Measurements from ENCODE around the gene EYA3. TPM values are rescaled to one million over a fixed set of nuclear protein-coding genes. Genes with fewer than 3 reads are reported as not detected.
A peak's percentile ranks its signal among the peaks of the same experiment; 100 is the strongest.

Gene EYA3
- total RNA-seq, 2 experiments from 2014 or later, result 29.5 to 32.0 TPM

GRCh38 chr1:27968692-27969091 is 119.7 kb downstream of the EYA3 start:
- DNase-seq, result no peak
- Mint-ChIP-seq H3K4me3 (no peak overlapping the region), H3K9me3 (no peaks in the 10 kb centered on the region), H3K4me1 (peaks cover 27% of the 10 kb centered on the region), H3K36me3 (ENCODE audit: low read depth) (peaks cover 40% of the 10 kb centered on the region), H3K27ac (peak overlapping the region; percentile 27), H3K27me3 (no peaks in the 10 kb centered on the region)
- ChIA-PET POLR2A (interaction anchor here (1.3 to 1.5 kb wide), 2 partner anchors 9 to 17 kb away, joined by 3 to 4 read pairs; partner anchors contain the start of gene XKR8), CTCF (interaction anchor here (2.1 kb wide), 1 partner anchor 11 kb away, joined by 6 read pairs; no protein-coding TSS in a partner anchor)

GRCh38 chr1:27967884-27968466 is 120.4 kb downstream of the EYA3 start:
- H3K27ac Mint-ChIP-seq, result peak overlapping the region; percentile 27
- H3K4me3 Mint-ChIP-seq, result no peak overlapping the region
- DNase-seq, result no peak
- no peaks in the 10 kb centered on the region for H3K9me3 Mint-ChIP-seq
- H3K27me3 Mint-ChIP-seq, result no peaks in the 10 kb centered on the region
- CTCF ChIA-PET, result no interaction called here
- H3K4me1 Mint-ChIP-seq, result peaks cover 29% of the 10 kb centered on the region
- POLR2A ChIA-PET, result interaction anchor here (1.3 to 1.5 kb wide), 2 partner anchors 8 to 17 kb away, joined by 3 to 4 read pairs; partner anchors contain the start of gene XKR8
- H3K36me3 Mint-ChIP-seq (ENCODE audit: low read depth), result peaks cover 37% of the 10 kb centered on the region

GRCh38 chr1:27967106-27967883 is 121.1 kb downstream of the EYA3 start:
- H3K4me3 Mint-ChIP-seq, result no peak overlapping the region
- ChIA-PET CTCF (no interaction called here), POLR2A (interaction anchor here (1.3 to 1.5 kb wide), 2 partner anchors 7 to 16 kb away, joined by 3 to 4 read pairs; partner anchors contain the start of gene XKR8)
- peak overlapping the region; percentile 27 for H3K27ac Mint-ChIP-seq
- H3K36me3 Mint-ChIP-seq (ENCODE audit: low read depth), result peaks cover 37% of the 10 kb centered on the region
- no peaks in the 10 kb centered on the region for H3K27me3 Mint-ChIP-seq
- H3K4me1 Mint-ChIP-seq, result peaks cover 33% of the 10 kb centered on the region
- no peaks in the 10 kb centered on the region for H3K9me3 Mint-ChIP-seq
- no peak for DNase-seq

- Mint-ChIP-seq H3K36me3 (ENCODE audit: low read depth) (peaks cover 37% of the 10 kb centered on the region), H3K9me3 (no peaks in the 10 kb centered on the region), H3K27me3 (no peaks in the 10 kb centered on the region), H3K4me1 (peaks cover 39% of the 10 kb centered on the region), H3K27ac (no peak overlapping the region), H3K4me3 (no peak overlapping the region)
- POLR2A ChIA-PET, result no interaction called here
- CTCF ChIA-PET, result no interaction called here
- no peak for DNase-seq
Measured at GRCh38 chr1:27966402-27967105, 121.9 kb downstream of the EYA3 start.

- ChIA-PET CTCF (no interaction called here), POLR2A (interaction anchor here (6.9 kb wide), 1 partner anchor 20 kb away, joined by 50 read pairs; no protein-coding TSS in a partner anchor)
- no peaks in the 10 kb centered on the region for H3K9me3 Mint-ChIP-seq
- peak overlapping the region; percentile 21 for H3K27ac Mint-ChIP-seq
- no peak overlapping the region for H3K4me3 Mint-ChIP-seq
- H3K4me1 Mint-ChIP-seq, result peaks cover 44% of the 10 kb centered on the region
- no peak for DNase-seq
- H3K27me3 Mint-ChIP-seq, result no peaks in the 10 kb centered on the region
- peaks cover 25% of the 10 kb centered on the region for H3K36me3 Mint-ChIP-seq (ENCODE audit: low read depth)
Measured at GRCh38 chr1:27963393-27963792, 125.0 kb downstream of the EYA3 start.

- Mint-ChIP-seq H3K27me3 (no peaks in the 10 kb centered on the region), H3K4me3 (peak overlapping the region; percentile 80), H3K36me3 (ENCODE audit: low read depth) (peaks cover 12% of the 10 kb centered on the region), H3K4me1 (peaks cover 38% of the 10 kb centered on the region), H3K27ac (no peak overlapping the region), H3K9me3 (no peaks in the 10 kb centered on the region)
- POLR2A ChIA-PET, result interaction anchor here (1.3 to 6.9 kb wide), 2 partner anchors 10 to 18 kb away, joined by 3 to 50 read pairs; no protein-coding TSS in a partner anchor
- CTCF ChIA-PET, result interaction anchor here (1.2 to 1.5 kb wide), 3 partner anchors 16 to 23 kb away, joined by 3 to 4 read pairs (median 4); no protein-coding TSS in a partner anchor
- DNase-seq, result no peak
Measured at GRCh38 chr1:27961646-27962221, 126.7 kb downstream of the EYA3 start.

GRCh38 chr1:27960762-27961645 is 127.4 kb downstream of the EYA3 start:
- Mint-ChIP-seq H3K4me1 (peaks cover 38% of the 10 kb centered on the region), H3K4me3 (peak overlapping the region; percentile 80), H3K9me3 (no peaks in the 10 kb centered on the region)

GRCh38 chr1:27959792-27960603 is 128.4 kb downstream of the EYA3 start, which contains the start of gene XKR8:
XKR8 (plus strand) TSS chr1:27959973; CDS start chr1:27960070, 97 bp downstream.
- Mint-ChIP-seq H3K27ac (peak within 1 kb of the TSS; percentile 77), H3K4me3 (peak within 1 kb of the TSS; percentile 80), H3K9me3 (no peaks in the 10 kb centered on the region), H3K27me3 (no peaks in the 10 kb centered on the region), H3K4me1 (peaks cover 38% of the 10 kb centered on the region), H3K36me3 (ENCODE audit: low read depth) (peaks cover 8% of the 10 kb centered on the region)
- ChIA-PET CTCF (interaction anchor here (0.8 to 1.5 kb wide), 7 partner anchors 9 to 20 kb away, joined by 3 to 5 read pairs (median 3); no protein-coding TSS in a partner anchor), POLR2A (interaction anchor here (0.6 to 6.9 kb wide), 15 partner anchors 8 to 1162 kb away, joined by 3 to 50 read pairs (median 3); partner anchors contain the start of genes EYA3 and SMPDL3B)
- DNase-seq, result peak; percentile 89

More at GRCh38 chr1:27960762-27961645, 127.4 kb downstream of the EYA3 start:
- Mint-ChIP-seq H3K27me3 (no peaks in the 10 kb centered on the region), H3K36me3 (ENCODE audit: low read depth) (peaks cover 9% of the 10 kb centered on the region), H3K27ac (peak overlapping the region; percentile 42)
- DNase-seq, result no peak
- ChIA-PET POLR2A (interaction anchor here (1.1 to 6.9 kb wide), 6 partner anchors 10 to 127 kb away, joined by 3 to 50 read pairs (median 6); partner anchors contain the start of gene EYA3), CTCF (interaction anchor here (1.2 to 1.5 kb wide), 4 partner anchors 17 to 22 kb away, joined by 3 to 4 read pairs (median 4); no protein-coding TSS in a partner anchor)

GRCh38 chr1:27958513-27958912 is 129.9 kb downstream of the EYA3 start:
- Mint-ChIP-seq H3K27me3 (peaks cover 1% of the 10 kb centered on the region), H3K9me3 (no peaks in the 10 kb centered on the region), H3K36me3 (ENCODE audit: low read depth) (peaks cover 4% of the 10 kb centered on the region), H3K4me1 (peaks cover 34% of the 10 kb centered on the region), H3K27ac (no peak overlapping the region), H3K4me3 (no peak overlapping the region)
- no peak for DNase-seq
- POLR2A ChIA-PET, result interaction anchor here (1.9 to 6.9 kb wide), 3 partner anchors 15 to 623 kb away, joined by 4 to 50 read pairs (median 6); no protein-coding TSS in a partner anchor
- CTCF ChIA-PET, result interaction anchor here (0.8 kb wide), 1 partner anchor 10 kb away, joined by 3 read pairs; no protein-coding TSS in a partner anchor

- ChIA-PET POLR2A (interaction anchor here (6.9 kb wide), 1 partner anchor 14 kb away, joined by 50 read pairs; no protein-coding TSS in a partner anchor), CTCF (interaction anchor here (0.6 to 1.1 kb wide), 2 partner anchors 17 to 542 kb away, joined by 3 to 4 read pairs; no protein-coding TSS in a partner anchor)
- Mint-ChIP-seq H3K27ac (no peak overlapping the region), H3K9me3 (no peaks in the 10 kb centered on the region), H3K4me3 (no peak overlapping the region), H3K27me3 (peaks cover 6% of the 10 kb centered on the region), H3K4me1 (peaks cover 27% of the 10 kb centered on the region), H3K36me3 (ENCODE audit: low read depth) (no peaks in the 10 kb centered on the region)
- no peak for DNase-seq
Measured at GRCh38 chr1:27957655-27958054, 130.8 kb downstream of the EYA3 start.
